B cell (primary cell): ENCODE measurements around the gene TMEM250.

Source experiments
- CTCF ChIP-seq: fragments of 200-600 bp; IDR thresholded peaks from one replicate; pipeline ENCODE4 v1.8.0; 2022; ENCODE audit warnings: antibody characterized with exemption, mild to moderate bottlenecking
- EZH2 ChIP-seq: IDR thresholded peaks from 2 replicates; pipeline ENCODE4 v1.6.1; 2012; ENCODE audit warnings: borderline replicate concordance, low read depth, mild to moderate bottlenecking, moderate library complexity, low read length; ENCODE audit not compliant: insufficient read depth, poor library complexity, severe bottlenecking

- TF ChIP-seq CTCF, result no peak
- TF ChIP-seq EZH2, result no peak
Measured at GRCh38 chr9:136093346-136093986, 25.2 kb downstream of the TMEM250 start.
